HG03139 (cell line): ENCODE measurements around the gene OMG.
"Not testable (repeated sequence)": the region's sequence is repeated elsewhere in the genome, so short reads cannot be mapped to it uniquely, and the experiment has no call there.

Experiments
- ATAC-seq: cut with Tn5 transposase; IDR thresholded peaks from one replicate; pipeline ENCODE4 v1.9.1; 2021; ENCODE audit not compliant: unreplicated experiment

Gene OMG

GRCh38 chr17:31297090-31297489 is at the start of gene OMG:
Gene OMG, minus strand, starts transcription at chr17:31297239. Its CDS starts 908 bp downstream, at chr17:31296331.
- ATAC-seq = no peak

GRCh38 chr17:31345191-31345747 is 48.2 kb upstream of the OMG start:
- ATAC-seq = not testable (repeated sequence)

- no peak for ATAC-seq
Measured at GRCh38 chr17:31339906-31340661, 43.0 kb upstream of the OMG start.

- ATAC-seq = no peak
Measured at GRCh38 chr17:31329221-31329620, 32.2 kb upstream of the OMG start.

- no peak for ATAC-seq
Measured at GRCh38 chr17:31328160-31328535, 31.1 kb upstream of the OMG start.

- ATAC-seq = no peak
Measured at GRCh38 chr17:31327534-31328159, 30.6 kb upstream of the OMG start.

- ATAC-seq = no peak
Measured at GRCh38 chr17:31323551-31323950, 26.5 kb upstream of the OMG start.

GRCh38 chr17:31321966-31322365 is 24.9 kb upstream of the OMG start:
- no peak for ATAC-seq

GRCh38 chr17:31321481-31321880 is 24.4 kb upstream of the OMG start, which contains the start of gene EVI2A:
Gene EVI2A, minus strand, starts transcription at chr17:31321622. Its CDS starts 2,609 bp downstream, at chr17:31319013.
- no peak for ATAC-seq

- ATAC-seq = no peak
Measured at GRCh38 chr17:31320791-31321190, 23.8 kb upstream of the OMG start.

- ATAC-seq = no peak
Measured at GRCh38 chr17:31320241-31320640, 23.2 kb upstream of the OMG start.

GRCh38 chr17:31318851-31319661 is 22.0 kb upstream of the OMG start:
- ATAC-seq = no peak

- ATAC-seq = no peak
Measured at GRCh38 chr17:31318298-31318801, 21.3 kb upstream of the OMG start.

- ATAC-seq = no peak
Measured at GRCh38 chr17:31314782-31315100, 17.7 kb upstream of the OMG start.

- no peak for ATAC-seq
Measured at GRCh38 chr17:31313982-31314781, 17.1 kb upstream of the OMG start, which contains the start of gene EVI2B. Gene EVI2B, minus strand, starts transcription at chr17:31314054. Its CDS starts 8,445 bp downstream, at chr17:31305609.

- not testable (repeated sequence) for ATAC-seq
Measured at GRCh38 chr17:31312223-31312622, 15.2 kb upstream of the OMG start.

GRCh38 chr17:31311526-31311925 is 14.5 kb upstream of the OMG start:
- no peak for ATAC-seq

- ATAC-seq = no peak
Measured at GRCh38 chr17:31310886-31311285, 13.8 kb upstream of the OMG start.

- no peak for ATAC-seq
Measured at GRCh38 chr17:31310260-31310659, 13.2 kb upstream of the OMG start.

- no peak for ATAC-seq
Measured at GRCh38 chr17:31309556-31309955, 12.5 kb upstream of the OMG start.
